NCI-H526 treated with DMSO at 0.1 percent for 48 hours (cell line): ENCODE data around the gene DBN1.

Source experiments
- DNase-seq: peaks from one replicate; lab custom pipeline; 2025; lab: John Stamatoyannopoulos, UW

DBN1 gene

GRCh38 chr5:177472460-177473442, 683 bp downstream of the DBN1 start:
- no peak for DNase-seq

GRCh38 chr5:177471610-177472356, 1.7 kb downstream of the DBN1 start:
- no peak for DNase-seq

GRCh38 chr5:177470759-177471536, 2.5 kb downstream of the DBN1 start:
- DNase-seq, result no peak

GRCh38 chr5:177469750-177470525, 3.5 kb downstream of the DBN1 start:
- no peak for DNase-seq

GRCh38 chr5:177468685-177469628, 4.5 kb downstream of the DBN1 start:
- no peak for DNase-seq

- DNase-seq, result no peak
These were observed 5.1 kb downstream of the DBN1 start for GRCh38 chr5:177468329-177468684.

GRCh38 chr5:177467436-177467835, 6.0 kb downstream of the DBN1 start:
- DNase-seq, result no peak

- DNase-seq, result no peak
These were observed 6.6 kb downstream of the DBN1 start for GRCh38 chr5:177466861-177467260.

GRCh38 chr5:177465044-177465443, 8.4 kb downstream of the DBN1 start:
- DNase-seq, result no peak

- DNase-seq, result no peak
These were observed 11.3 kb downstream of the DBN1 start for GRCh38 chr5:177462021-177462670.

- DNase-seq, result no peak
These were observed 13.4 kb downstream of the DBN1 start for GRCh38 chr5:177459819-177460628.

- no peak for DNase-seq
These were observed 14.1 kb downstream of the DBN1 start for GRCh38 chr5:177459357-177459756.

GRCh38 chr5:177458912-177459350, 14.5 kb downstream of the DBN1 start:
- no peak for DNase-seq

- DNase-seq, result no peak
These were observed 15.4 kb downstream of the DBN1 start for GRCh38 chr5:177457852-177458681.

- peak; percentile 77 for DNase-seq
These were observed 16.2 kb downstream of the DBN1 start for GRCh38 chr5:177456976-177457851.

- DNase-seq, result no peak
These were observed 16.9 kb downstream of the DBN1 start for GRCh38 chr5:177456591-177456964.
